Measurements from ENCODE around the gene CFAP299.
"Not testable (repeated sequence)": the region's sequence is repeated elsewhere in the genome, so short reads cannot be mapped to it uniquely, and the experiment has no call there.

Gene CFAP299

DNA sequence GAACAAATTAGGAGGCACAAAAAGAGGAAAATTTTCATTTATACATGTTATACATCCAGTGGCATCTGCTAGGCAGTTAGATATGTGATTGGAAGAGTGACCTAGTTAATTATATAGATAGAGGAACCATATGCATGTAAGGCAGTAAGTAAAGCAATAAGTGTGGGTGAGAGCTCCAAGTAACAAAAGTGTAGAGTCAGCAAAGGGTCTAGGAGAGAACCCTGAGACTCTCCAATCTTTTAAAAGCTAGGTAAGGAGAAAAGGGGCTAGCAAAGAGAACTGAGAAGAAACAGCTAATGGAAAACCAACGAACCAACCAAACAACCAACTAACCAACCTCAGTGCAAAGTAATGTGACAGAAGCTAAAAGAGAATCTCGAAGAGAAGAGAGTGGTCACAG is 3.8 kb upstream of the CFAP299 start:
- DNase-seq (ENCODE audit: low spot score) = no peak

DNA sequence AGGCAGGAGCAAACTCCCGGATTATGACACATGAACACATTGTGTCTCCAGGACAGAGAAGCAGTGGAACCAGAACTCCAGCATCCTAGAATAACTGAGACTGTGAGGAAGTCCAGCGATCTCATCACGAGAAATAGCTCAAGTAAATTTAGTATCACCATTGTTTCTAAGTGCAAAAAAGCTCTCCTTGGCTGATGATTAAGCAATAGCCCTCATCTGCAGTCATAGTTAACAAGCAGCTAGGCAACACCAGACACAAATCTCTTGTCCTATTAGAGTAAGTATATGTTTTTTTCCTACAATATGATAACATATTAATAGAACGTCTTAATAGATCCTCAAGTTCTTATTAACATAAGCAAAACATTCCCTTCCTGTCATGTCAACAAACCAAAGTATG is 2.4 kb upstream of the CFAP299 start:
- DNase-seq (ENCODE audit: low spot score) = no peak

DNA sequence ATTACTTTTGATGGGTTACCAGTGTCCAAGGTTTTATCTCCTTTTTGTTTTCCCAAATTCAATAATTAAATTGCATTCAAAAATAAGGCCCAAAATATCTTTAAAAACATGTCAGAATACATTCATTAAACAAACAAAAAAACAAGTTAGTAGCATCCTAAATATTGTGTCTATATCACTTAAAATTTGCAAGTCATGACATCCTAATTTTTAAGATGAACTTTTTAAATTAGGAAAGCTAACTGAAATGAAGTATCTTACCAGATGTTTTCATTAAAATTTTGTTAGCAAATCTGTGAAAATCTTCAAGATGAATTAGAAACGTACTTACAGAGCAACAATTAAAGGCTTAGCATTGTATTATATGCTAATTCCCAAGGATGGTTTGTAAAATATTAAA is 962 bp upstream of the CFAP299 start:
- DNase-seq (ENCODE audit: low spot score) = no peak

DNA sequence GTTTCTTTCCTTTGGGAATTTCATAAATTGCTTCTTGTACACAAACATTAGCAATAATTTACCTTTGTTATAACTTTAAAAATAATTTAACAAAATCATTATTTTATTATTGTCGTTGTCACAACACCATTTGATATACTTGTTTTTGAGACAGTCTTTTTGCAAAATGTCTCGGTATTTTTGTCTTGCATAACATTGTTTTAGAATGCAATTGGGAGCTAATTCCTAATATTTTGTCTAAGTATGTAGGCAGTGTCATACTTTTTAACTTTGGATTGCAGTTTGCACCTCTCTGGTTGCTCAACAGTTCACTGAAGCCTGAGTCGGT is 340 bp upstream of the CFAP299 start:
- no peak for DNase-seq (ENCODE audit: low spot score)

DNA sequence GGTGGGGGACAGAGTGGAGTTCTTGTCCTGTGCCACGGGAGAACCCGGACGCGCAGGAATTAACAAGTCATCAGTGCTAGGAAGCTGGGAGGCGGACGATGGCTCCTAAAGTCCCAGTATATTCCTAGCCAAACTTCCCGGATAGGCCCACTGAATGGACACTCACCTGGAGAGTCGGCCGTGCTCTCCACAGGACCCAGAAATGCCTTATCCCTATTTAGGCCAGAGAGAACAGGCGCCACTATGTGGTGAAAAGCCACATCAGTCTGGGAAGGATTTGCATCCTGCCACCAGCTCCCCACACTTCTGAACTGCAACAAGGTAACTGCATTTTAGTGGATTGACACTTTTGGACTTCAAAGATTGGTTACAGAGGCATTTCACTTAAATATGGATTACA is 1.1 kb downstream of the CFAP299 start:
- DNase-seq (ENCODE audit: low spot score) = peak; percentile 41

DNA sequence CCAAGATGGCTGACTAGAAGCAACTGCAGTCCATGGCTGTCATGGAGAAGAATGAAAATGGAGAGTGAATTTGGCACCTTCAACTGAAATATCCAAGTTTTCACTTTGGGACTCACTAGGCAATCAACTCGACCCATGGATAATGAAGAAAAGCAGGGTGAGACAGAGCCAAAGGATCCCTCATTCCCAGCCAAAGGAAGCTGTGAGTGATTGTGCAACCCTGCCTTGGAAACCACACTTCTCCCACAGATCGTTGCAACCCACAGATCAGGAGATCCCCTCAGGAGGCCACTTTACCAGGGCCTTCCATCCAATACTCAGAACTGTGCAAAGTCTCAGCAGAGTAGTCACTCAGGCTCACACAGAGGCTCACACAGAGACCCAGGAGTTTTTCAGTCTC is 4.5 kb downstream of the CFAP299 start:
- DNase-seq (ENCODE audit: low spot score) = no peak

DNA sequence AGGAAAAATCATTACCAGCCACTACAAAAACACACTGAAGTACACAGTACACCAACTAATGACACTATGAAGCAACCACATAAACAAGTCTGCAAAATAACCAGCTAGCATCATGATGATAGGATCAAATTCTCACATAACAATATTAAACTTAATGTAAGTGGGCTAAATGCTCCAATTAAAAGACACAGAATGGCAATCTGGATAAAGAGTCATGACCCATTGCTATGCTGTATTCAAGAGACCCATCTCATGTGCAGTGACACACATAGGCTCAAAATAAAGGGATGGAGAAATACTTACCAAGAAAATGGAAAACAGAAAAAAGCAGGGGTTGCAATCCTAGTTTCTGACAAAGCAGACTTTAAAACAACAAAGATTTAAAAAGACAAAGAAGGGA is 7.2 kb downstream of the CFAP299 start:
- DNase-seq (ENCODE audit: low spot score) = not testable (repeated sequence)

DNA sequence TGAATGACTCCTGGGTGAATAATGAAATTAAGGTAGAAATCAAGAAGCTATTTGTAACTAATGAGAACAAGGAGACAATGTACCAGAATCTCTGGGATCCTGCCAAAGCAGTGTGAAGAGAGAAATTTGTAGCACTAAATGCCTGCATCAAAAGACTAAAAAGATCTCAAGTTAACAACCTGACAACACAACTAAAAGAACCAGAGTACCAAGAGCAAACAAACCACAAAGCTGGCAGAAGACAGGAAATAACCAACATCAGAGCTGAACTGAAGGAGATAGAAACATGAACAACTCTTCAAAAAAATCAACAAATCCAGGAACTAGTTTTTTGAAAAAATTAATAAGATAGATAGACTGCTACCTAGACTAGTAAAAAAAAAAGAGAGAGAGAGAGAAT is 8.4 kb downstream of the CFAP299 start:
- DNase-seq (ENCODE audit: low spot score) = no peak

DNA sequence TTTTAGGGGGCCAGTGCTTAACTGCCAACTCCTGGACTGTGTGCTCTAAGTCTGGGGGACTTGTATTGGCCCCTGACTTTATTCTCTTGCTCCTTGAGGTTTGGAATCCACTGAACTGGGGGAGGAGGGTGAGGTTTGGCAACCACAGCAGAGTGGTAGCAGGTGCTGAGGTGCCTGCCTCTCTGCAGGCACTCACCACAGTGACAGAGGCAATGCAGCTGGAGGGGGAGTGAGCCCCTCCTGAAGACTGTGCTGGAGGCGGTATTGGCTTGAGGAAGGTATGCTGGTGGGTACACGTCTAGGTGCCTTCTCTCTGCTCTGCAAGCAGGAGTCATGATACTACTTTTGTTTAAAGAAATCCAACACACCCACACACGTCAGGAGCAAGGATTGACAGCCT is 24.6 kb downstream of the CFAP299 start:
- DNase-seq (ENCODE audit: low spot score) = no peak

DNA sequence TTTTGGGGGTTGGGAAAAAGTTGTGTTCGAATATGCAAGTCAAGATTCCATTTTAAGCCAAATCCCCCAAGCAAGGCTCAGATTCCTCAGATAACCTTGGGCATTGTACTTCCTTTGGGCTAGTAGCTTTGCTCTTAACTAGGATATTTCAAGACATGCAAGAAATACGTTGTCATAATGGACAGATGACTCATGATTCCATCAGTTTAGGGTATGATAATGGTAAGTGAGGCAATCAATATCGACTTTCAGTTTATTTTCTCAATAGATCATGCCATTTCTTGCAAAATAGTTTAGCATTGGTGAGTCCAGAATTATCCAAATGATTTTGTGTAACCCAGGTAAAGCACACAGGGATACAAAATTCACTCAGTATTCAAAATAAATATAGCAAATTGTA is 25.4 kb downstream of the CFAP299 start:
- DNase-seq (ENCODE audit: low spot score) = no peak

DNA sequence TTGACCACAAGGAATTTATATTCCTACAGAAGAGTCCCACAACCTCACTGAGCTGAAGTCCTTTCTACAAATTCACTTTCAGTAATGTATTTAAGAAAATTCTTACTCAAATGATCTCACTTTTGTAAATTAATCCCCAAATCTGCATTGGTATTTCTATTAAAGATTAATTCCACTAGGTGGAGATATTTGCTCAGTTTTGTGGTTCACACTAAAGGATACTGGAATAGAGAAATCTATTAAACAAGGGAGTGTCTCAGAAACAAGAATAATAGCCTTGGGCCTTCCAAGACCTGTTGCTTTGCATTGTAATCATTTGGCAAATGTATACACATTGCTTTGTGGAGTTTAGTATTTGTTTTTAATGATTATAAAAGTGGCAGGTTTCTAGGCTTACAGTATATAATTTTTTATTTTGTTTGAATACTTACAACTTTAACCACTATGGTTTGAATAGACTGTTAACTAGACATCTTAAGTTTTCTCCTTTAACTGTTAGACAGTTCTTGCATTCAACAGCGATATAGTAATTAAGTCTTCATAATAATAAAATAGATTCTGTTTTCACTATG is 25.9 kb downstream of the CFAP299 start:
- peak; percentile 34 for DNase-seq (ENCODE audit: low spot score)

DNA sequence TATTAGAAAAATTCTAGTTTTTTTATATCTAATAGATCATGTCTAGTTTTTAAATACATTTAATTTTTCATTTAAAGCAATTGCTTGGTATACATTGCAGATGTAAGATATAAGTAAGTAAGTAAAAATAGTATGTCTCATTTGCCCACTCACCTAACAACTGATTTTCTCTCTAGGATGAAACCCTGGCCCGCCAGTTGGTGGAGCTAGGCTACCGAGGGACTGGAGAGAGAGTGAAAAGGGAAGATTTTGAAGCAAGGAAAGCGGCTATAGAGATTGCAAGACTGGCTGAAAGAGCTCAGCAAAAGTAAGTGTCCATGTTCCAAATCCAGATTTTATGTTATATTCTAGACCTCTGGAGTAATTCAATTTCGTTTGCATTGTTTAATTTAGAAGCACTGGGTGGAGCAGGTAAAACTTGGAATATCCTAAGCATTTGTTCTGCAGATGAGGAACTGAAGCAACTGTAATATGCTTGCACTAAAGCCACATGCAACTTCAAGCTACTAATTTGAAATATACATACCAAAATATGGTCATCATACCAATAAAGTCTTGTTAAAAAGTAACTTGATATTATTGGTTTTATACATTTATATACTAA is 27.1 kb downstream of the CFAP299 start:
- DNase-seq (ENCODE audit: low spot score) = peak; percentile 67

DNA sequence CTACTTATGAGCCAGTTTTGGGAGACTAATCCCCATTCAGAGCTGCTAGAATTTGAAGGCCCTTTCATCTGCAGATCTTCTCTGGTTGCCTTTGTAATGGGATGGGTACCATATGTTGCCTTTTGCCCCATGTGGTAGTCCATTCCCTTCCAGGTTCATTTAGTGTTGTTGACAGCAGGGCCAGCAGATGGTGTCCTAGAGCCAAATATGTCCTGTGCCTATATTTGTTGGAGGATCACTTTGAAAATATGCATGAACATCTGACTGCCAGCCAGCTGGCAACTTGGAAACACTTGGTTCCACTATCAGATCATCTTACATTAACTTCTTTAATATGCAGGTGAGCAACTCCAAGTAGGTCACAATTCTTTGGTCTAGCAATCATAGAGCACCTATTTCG is 30.4 kb downstream of the CFAP299 start:
- peak; percentile 73 for DNase-seq (ENCODE audit: low spot score)

DNA sequence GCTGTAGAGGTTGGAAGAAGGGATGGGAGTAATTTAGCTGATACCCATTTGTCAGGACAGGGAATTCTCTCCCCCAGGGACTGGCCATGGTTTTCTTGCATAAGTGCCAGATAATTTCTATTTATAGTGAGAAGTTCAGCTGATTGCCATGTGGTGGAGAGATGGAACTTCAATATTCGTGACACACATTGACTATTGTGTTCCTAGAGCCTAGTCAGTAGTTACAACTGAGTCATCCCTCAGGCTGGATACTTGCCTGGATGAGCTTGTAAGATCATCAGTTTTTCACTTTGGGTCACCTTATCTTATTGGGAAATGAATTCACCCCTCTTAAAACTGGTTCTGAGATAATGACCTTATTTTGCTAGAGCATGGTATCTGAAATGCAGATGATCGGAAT is 32.2 kb downstream of the CFAP299 start:
- DNase-seq (ENCODE audit: low spot score) = no peak

DNA sequence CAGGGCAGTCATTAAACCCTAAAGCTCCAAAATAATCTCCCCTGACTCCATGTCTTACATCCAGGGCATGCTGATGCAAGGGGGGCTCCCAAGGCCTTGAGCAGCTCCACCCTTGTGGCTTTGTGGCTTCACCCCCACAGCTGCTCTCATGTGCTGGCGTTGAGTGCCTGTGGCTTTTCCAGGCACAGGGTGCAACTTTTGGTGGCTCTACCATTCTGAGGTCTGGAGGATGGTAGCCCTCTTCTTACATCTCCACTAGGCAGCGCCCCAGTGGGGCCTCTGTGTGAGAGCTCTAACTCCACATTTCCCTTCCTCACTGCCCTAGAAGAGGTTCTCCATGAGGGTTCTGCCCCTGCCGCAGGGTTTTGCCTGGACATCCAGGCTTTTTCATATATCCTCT is 35.1 kb downstream of the CFAP299 start:
- DNase-seq (ENCODE audit: low spot score) = no peak

DNA sequence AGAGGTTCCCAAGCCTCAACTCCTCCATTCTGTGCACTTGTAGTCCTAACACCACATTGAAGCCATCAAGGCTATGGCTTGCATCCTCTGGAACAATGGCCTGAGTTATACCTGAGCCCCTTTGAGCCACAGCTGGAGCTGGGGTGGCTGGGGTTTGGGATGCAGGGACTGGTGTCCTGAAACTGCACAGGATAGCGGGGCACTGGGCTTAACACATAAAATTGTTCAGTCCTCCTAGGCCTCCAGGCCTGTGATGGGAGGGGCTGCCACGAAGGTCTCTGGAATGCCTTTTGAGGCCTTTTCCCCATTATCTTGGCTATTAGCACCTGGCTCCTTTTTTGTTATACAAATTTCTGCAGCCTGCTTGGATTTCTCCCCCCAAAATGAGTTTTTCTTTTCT is 35.5 kb downstream of the CFAP299 start:
- DNase-seq (ENCODE audit: low spot score) = no peak

DNA sequence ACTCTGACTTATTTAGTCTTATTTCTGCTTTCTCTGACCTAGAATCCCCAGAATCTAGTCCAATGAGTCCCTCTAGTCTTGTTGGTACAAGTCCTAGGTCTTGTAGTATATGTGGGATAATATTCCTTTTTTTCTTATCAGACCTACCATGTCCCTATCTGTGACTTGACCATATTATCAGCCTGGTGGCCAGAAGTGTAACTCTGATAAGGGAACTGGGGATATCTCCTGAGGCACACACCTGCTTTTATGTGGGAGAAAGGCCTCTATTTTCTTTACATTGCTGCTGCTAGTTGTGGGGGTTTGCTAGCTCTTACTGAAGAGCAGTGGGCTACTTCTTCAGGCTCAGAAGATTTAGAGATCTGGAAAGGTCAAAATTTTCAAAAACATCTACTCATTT is 38.6 kb downstream of the CFAP299 start:
- no peak for DNase-seq (ENCODE audit: low spot score)

DNA sequence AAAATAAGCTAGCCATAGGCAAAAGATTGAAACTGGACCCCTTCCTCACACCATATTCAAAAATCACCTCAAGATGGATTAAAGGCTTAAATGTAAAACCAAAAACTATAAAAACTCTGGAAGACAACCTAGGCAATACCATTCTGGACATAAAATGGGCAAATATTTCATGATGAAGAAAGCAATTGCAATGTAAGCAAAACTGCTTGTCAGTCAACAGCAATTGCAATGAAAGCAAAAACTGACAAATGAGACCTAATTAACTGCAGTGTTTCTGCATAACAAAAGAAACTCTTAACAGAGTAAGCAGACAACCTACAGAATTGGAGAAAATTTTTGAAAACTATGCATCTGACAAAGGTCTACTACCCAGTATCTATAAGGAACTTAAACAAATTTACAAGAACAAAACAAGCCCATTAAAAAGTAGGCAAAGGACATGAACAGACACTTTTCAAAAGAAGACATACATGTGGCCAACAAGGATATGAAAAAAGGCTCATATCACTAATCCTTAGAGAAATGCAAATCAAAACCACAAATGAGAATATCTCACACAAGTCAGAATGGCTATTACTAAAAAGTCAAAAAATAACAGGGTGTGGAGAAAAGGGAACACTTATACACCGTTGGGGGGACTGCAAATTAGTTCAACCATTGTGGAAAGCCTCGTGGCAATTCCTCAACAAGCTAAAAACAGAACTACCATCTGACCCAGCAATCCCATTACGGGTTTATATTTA is 46.7 kb downstream of the CFAP299 start:
- DNase-seq (ENCODE audit: low spot score) = no peak

DNA sequence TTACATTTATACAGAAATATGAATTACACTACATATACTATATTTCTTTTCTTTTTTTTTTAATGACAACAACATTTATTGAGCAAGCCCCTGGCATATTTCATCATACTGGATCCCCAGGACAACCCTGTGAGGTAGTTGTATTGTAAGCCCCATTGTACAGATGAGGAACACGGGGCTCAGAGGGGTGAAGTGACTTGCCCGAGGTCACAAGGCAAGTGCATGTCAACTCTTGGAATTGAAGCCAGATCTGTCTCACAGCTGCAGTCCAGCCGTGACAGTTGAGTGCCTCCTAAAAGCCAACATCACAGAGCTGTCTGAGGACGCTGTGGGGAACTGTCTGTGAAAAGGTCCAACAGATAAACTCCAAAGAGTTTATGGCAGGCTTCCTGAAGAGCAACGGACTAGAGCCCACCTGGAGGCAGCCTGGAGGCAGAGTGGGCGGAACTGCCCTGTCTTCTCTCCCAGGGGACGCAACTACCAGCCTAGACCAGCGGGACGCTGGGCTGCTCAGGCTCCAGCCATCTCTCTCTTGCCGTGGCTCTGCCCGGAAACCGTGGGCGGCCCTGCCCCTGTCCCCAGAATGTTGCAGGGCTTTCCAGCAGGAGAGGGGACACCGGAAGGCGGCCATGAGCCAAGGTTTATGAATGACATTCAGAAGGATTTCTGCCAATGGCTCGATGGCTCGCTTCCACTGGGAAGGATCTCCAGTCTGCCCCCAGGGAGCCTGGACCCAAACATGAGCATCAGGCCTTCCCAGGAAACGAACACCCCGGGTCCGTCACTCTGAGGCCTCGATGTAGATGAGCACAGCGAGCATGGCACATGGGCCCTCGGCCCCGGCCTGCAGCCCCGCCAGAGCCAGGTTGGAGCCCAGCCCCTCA is 50.1 kb downstream of the CFAP299 start:
- no peak for DNase-seq (ENCODE audit: low spot score)

DNA sequence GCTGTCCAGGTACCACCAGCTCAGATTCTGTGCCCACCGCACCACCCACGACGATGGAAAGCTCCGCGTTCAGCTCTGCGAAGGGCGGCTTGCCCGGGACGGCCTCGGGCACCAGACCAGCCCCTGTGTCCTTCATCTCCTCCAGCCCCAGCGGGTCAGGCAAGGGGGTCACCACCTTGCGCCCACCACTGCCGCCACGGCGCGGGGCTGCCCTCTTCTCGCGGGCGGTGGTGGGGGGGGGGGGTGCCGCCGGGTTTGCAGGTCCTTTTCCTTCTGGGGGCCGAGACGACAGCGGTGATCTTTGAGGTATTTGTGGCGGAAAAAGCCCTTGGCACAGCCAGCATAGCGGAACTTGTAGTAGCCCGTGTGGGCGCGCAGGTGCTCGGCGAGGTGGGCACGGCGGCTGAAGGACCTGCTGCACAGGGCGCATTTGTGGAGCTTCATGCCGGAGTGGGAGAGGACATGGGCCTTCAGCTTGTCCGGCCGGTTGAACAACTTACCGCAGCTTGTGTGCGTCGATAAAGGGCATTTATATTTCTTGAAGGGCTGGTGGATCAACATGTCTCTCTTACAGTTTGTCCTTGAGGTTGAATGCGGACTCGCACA is 50.9 kb downstream of the CFAP299 start:
- DNase-seq (ENCODE audit: low spot score) = no peak

DNA sequence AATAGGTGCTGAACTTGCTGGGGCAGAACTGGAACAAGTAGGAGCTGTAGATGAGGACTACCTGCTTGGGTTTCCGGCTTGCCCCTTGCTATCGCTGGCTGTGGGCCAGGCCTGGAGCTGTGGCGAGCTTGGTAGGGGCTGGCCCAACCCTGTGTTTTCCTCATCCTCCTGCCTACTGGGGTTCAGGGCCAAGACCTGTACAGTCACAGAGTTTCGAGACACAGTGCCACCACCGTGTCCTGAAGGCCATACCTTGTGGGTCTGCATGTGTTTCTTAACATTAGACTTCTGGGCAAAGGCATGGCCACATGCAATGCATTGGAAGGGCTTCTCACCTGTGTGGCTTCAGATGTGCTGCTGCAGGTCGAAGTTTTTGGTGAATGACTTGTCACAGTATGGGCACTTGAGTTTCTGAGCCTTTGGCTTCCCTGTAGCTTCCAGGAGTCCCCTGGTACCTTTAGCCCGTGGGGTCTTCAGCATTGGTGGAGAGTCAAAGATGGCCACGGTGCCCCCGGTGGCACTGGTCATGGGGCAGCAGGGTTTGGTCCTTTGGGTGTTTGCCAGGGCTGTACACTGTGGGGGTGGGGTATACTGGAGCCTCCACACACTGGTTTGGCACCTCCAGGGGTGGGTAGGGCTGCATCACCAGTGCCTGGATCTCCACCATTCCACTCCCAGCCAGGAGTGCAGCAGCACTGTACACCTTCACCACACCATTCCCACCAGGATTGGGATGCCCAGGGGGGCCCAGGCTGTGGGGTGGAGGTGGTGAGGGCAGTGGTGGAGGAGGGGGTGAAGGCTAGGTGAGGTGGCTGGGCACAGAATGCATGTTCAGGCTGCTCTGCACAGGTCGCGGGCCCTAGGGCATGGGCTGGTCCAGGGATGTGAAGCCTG is 52.1 kb downstream of the CFAP299 start:
- DNase-seq (ENCODE audit: low spot score) = no peak

DNA sequence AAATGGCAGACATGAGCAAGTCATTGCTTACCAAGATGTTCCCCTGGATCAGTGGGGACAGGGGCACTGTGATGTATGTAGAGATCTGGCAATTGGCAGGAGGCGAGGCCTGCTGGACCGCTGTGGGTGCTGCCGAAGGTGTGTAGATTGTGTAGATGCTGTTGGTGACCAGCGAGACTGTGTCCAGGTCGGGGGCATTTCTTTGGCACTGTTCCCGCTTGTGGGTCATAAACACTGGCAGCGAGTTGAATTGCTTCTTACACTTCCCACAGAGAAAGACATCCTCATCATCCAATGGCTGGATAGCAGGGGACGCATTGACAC is 52.7 kb downstream of the CFAP299 start:
- DNase-seq (ENCODE audit: low spot score) = no peak
